Choroid plexus epithelial cell (primary cell): ENCODE results near the gene LITAF.

Source experiments
- DNase-seq: peaks from one replicate; pipeline ENCODE4 v3.0.0-alpha.2; 2010; ENCODE audit warnings: low read depth
- H3K4me3 ChIP-seq: 2 replicates; pipeline ENCODE4 v1.5.1; 2011; ENCODE audit warnings: low read depth, mild to moderate bottlenecking, control low read depth, low read length, moderate library complexity
- CTCF ChIP-seq: conservative IDR thresholded peaks from 2 replicates; pipeline ENCODE4 v1.5.1; 2011; ENCODE audit warnings: low read depth, mild to moderate bottlenecking, control low read depth, inconsistent platforms, low read length, moderate library complexity

The LITAF gene

GRCh38 chr16:11550791-11551498 is 35.8 kb downstream of the LITAF start:
- TF ChIP-seq CTCF, result no peak
- no peak overlapping the region for H3K4me3 ChIP-seq
- peak; percentile 23 for DNase-seq

GRCh38 chr16:11547118-11547916 is 39.4 kb downstream of the LITAF start:
- TF ChIP-seq CTCF, result no peak
- no peak for DNase-seq
- no peak overlapping the region for H3K4me3 ChIP-seq

- no peak for TF ChIP-seq CTCF
- no peak overlapping the region for H3K4me3 ChIP-seq
- peak; percentile 61 for DNase-seq
Observed at GRCh38 chr16:11546608-11547061, 40.1 kb downstream of the LITAF start.

GRCh38 chr16:11543661-11544393 is 42.9 kb downstream of the LITAF start:
- no peak overlapping the region for H3K4me3 ChIP-seq
- DNase-seq, result no peak
- no peak for TF ChIP-seq CTCF

- DNase-seq, result peak; percentile 43
- no peak for TF ChIP-seq CTCF
- no peak overlapping the region for H3K4me3 ChIP-seq
Observed at GRCh38 chr16:11542069-11542744, 44.5 kb downstream of the LITAF start.

- no peak for TF ChIP-seq CTCF
- DNase-seq, result no peak
- no peak overlapping the region for H3K4me3 ChIP-seq
Observed at GRCh38 chr16:11539641-11540050, 47.1 kb downstream of the LITAF start.
